ENCODE results near the gene HCFC1. TPM values are rescaled to one million over a fixed set of nuclear protein-coding genes. Genes with fewer than 3 reads are reported as not detected.

The HCFC1 gene
- total RNA-seq, 1 experiment from 2014 or later: 79.9 TPM

DNA sequence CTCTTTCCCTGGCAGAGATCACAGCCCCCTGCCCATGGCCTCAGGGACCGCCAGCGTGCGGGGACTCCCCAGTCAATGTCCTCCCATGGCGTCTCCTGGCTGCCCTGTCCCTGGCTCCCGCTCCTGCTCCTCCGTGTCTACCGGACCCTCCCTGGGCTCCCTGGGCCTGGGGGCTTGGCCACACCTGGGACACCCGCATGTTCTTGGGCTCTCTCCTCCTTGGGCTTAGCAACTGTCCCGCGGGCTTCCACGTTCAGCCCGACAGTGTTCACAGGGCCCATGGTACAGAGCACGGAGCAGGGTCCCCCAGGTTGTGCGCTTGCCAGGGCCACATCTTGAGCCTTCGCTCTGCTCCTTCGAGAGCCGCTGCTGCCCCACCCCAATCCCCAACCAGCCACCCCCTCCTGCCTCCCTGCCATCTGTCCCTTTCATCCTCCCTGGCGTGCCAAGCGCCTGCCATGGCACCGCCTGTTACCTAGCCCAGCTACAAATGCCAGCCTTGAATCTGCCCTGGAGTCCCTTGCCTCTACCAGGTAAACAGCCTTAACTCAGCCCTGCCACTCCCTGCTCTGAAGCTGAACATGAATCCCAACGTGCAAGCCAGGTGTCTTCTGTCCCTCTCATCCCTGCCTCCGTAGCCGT lies 63.3 kb downstream of the HCFC1 start:
- no peak overlapping the region for H3K4me3 ChIP-seq
- H3K9me2 ChIP-seq (ENCODE audit: insufficient read depth): no peaks in the 10 kb centered on the region
- H4K20me1 ChIP-seq (ENCODE audit: insufficient read depth): no peaks in the 10 kb centered on the region
- no peaks in the 10 kb centered on the region for H3K27me3 ChIP-seq (ENCODE audit: insufficient read depth, low read depth)
- H3K36me3 ChIP-seq (ENCODE audit: low read depth): no peaks in the 10 kb centered on the region
- ChIA-PET POLR2A (ENCODE audit: unreplicated experiment) (no interaction called here), CTCF (no interaction called here)
- no peak overlapping the region for H3K4me2 ChIP-seq
- BruUV-seq (replicated peaks): no TSS peak
- no peak overlapping the region for H3K27ac ChIP-seq
- TF ChIP-seq, protein P1, sequence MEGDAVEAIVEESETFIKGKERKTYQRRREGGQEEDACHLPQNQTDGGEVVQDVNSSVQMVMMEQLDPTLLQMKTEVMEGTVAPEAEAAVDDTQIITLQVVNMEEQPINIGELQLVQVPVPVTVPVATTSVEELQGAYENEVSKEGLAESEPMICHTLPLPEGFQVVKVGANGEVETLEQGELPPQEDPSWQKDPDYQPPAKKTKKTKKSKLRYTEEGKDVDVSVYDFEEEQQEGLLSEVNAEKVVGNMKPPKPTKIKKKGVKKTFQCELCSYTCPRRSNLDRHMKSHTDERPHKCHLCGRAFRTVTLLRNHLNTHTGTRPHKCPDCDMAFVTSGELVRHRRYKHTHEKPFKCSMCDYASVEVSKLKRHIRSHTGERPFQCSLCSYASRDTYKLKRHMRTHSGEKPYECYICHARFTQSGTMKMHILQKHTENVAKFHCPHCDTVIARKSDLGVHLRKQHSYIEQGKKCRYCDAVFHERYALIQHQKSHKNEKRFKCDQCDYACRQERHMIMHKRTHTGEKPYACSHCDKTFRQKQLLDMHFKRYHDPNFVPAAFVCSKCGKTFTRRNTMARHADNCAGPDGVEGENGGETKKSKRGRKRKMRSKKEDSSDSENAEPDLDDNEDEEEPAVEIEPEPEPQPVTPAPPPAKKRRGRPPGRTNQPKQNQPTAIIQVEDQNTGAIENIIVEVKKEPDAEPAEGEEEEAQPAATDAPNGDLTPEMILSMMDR (conservative IDR thresholded peaks at IDR 0.05): no peak
- TF ChIP-seq EZH2 (IDR thresholded peaks at IDR 0.05; ENCODE audit: low read depth): no peak
- intact Hi-C loops (cut with micrococcal nuclease; ENCODE audit: unreplicated experiment): no loop called here
- no peaks in the 10 kb centered on the region for H3K4me1 ChIP-seq (replicated peaks; ENCODE audit: insufficient read depth)
- no peaks in the 10 kb centered on the region for H3K9me3 ChIP-seq (ENCODE audit: insufficient read depth, low read depth)
- no peak overlapping the region for H2AFZ ChIP-seq
- no peak for DNase-seq
- H3K79me2 ChIP-seq (ENCODE audit: low read depth): no peaks in the 10 kb centered on the region
- no peaks in the 10 kb centered on the region for H3F3A ChIP-seq (ENCODE audit: insufficient read depth, low read depth)

DNA sequence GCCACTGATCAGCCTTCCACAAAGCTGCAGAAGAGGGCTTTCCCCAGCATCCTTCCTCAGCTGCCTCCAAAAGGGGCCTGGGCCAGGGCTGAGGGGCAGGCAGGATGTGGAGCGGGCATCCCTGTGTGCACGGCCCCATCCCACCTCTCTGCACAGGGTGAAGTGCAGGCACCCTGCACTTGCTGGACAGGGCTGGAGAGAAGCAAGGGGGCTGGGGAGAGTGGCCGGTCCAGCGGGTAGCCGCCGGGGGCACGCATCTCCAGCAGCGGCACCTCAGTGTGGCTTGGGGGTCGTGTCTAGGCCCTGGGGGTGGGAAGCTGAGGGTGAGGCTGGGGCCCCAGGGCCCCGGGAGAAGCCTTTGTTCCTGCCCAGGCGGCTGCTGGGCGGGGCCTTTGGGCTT lies 64.2 kb downstream of the HCFC1 start:
- no peak overlapping the region for H3K4me2 ChIP-seq
- H3K36me3 ChIP-seq (ENCODE audit: low read depth): no peaks in the 10 kb centered on the region
- CTCF ChIA-PET: no interaction called here
- no peak for DNase-seq
- H2AFZ ChIP-seq: no peak overlapping the region
- no peak overlapping the region for H3K27ac ChIP-seq
- no peaks in the 10 kb centered on the region for H3K27me3 ChIP-seq (ENCODE audit: insufficient read depth, low read depth)
- TF ChIP-seq, protein P1 (conservative IDR thresholded peaks at IDR 0.05): no peak
- no peak for TF ChIP-seq EZH2 (IDR thresholded peaks at IDR 0.05; ENCODE audit: low read depth)
- no peaks in the 10 kb centered on the region for H4K20me1 ChIP-seq (ENCODE audit: insufficient read depth)
- H3K4me1 ChIP-seq (replicated peaks; ENCODE audit: insufficient read depth): peaks cover 5% of the 10 kb centered on the region; the same call in 1 of the 2 replicates
- intact Hi-C loops (cut with micrococcal nuclease; ENCODE audit: unreplicated experiment): no loop called here
- no peaks in the 10 kb centered on the region for H3F3A ChIP-seq (ENCODE audit: insufficient read depth, low read depth)
- no peaks in the 10 kb centered on the region for H3K9me2 ChIP-seq (ENCODE audit: insufficient read depth)
- BruUV-seq (replicated peaks): no TSS peak
- no peaks in the 10 kb centered on the region for H3K9me3 ChIP-seq (ENCODE audit: insufficient read depth, low read depth)
- H3K79me2 ChIP-seq (ENCODE audit: low read depth): no peaks in the 10 kb centered on the region
- POLR2A ChIA-PET (ENCODE audit: unreplicated experiment): no interaction called here
- no peak overlapping the region for H3K4me3 ChIP-seq

DNA sequence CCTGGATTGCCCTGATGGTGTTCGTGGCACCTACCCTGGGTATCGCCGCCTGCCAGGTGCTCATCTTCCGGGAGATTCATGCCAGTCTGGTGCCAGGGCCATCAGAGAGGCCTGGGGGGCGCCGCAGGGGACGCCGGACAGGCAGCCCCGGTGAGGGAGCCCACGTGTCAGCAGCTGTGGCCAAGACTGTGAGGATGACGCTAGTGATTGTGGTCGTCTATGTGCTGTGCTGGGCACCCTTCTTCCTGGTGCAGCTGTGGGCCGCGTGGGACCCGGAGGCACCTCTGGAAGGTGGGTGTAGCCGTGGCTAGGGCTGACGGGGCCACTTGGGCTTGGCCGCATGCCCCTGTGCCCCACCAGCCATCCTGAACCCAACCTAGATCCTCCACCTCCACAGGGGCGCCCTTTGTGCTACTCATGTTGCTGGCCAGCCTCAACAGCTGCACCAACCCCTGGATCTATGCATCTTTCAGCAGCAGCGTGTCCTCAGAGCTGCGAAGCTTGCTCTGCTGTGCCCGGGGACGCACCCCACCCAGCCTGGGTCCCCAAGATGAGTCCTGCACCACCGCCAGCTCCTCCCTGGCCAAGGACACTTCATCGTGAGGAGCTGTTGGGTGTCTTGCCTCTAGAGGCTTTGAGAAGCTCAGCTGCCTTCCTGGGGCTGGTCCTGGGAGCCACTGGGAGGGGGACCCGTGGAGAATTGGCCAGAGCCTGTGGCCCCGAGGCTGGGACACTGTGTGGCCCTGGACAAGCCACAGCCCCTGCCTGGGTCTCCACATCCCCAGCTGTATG lies 65.3 kb downstream of the HCFC1 start:
- ChIA-PET CTCF (interaction anchor here (0.6 kb wide), 1 partner anchor 29 kb away, joined by 4 read pairs; the partner anchor contains the start of gene NAA10), POLR2A (ENCODE audit: unreplicated experiment) (interaction anchor here (0.5 kb wide), 1 partner anchor 571 kb away, joined by 3 read pairs; no protein-coding TSS in a partner anchor)
- no peak for DNase-seq
- H3K36me3 ChIP-seq (ENCODE audit: low read depth): no peaks in the 10 kb centered on the region
- no peak overlapping the region for H2AFZ ChIP-seq
- H3F3A ChIP-seq (ENCODE audit: insufficient read depth, low read depth): no peaks in the 10 kb centered on the region
- H3K27me3 ChIP-seq (ENCODE audit: insufficient read depth, low read depth): no peaks in the 10 kb centered on the region
- no peaks in the 10 kb centered on the region for H3K9me2 ChIP-seq (ENCODE audit: insufficient read depth)
- H4K20me1 ChIP-seq (ENCODE audit: insufficient read depth): no peaks in the 10 kb centered on the region
- intact Hi-C loops (cut with micrococcal nuclease; ENCODE audit: unreplicated experiment): no loop called here
- no peak overlapping the region for H3K4me2 ChIP-seq
- no peak for TF ChIP-seq EZH2 (IDR thresholded peaks at IDR 0.05; ENCODE audit: low read depth)
- TF ChIP-seq, protein P1 (conservative IDR thresholded peaks at IDR 0.05): no peak
- no peaks in the 10 kb centered on the region for H3K9me3 ChIP-seq (ENCODE audit: insufficient read depth, low read depth)
- H3K4me3 ChIP-seq: no peak overlapping the region
- no peaks in the 10 kb centered on the region for H3K79me2 ChIP-seq (ENCODE audit: low read depth)
- peaks cover 16% of the 10 kb centered on the region for H3K4me1 ChIP-seq (replicated peaks; ENCODE audit: insufficient read depth)
- no TSS peak for BruUV-seq (replicated peaks)
- H3K27ac ChIP-seq: no peak overlapping the region
